Endothelial cell of umbilical vein (primary cell): ENCODE results near the gene TCIRG1.

ENCODE experiments used
- CTCF ChIP-seq, 2 donors: IDR thresholded peaks; 1 replicate in 1 of 2; 2 replicates in 1 of 2; pipeline ENCODE4 v1.5.1; 2011; ENCODE audit warnings: low read length in 2 of 2, mild to moderate bottlenecking in 2 of 2, moderate library complexity in 2 of 2, control low read depth in 1 of 2, inconsistent platforms in 1 of 2, low read depth in 1 of 2; ENCODE audit not compliant: insufficient read depth in 1 of 2; ENCODE audit errors: extremely low read depth in 1 of 2
- EZH2 ChIP-seq: IDR thresholded peaks from 2 replicates; pipeline ENCODE4 v1.6.1; 2012; ENCODE audit warnings: borderline replicate concordance, low read depth, mild to moderate bottlenecking, moderate library complexity, low read length, inconsistent platforms; ENCODE audit not compliant: severe bottlenecking
- MAX ChIP-seq: IDR thresholded peaks from 2 replicates; pipeline ENCODE4 v1.6.1; 2011; ENCODE audit not compliant: insufficient read depth, insufficient read length
- MYC ChIP-seq: IDR thresholded peaks from one replicate; pipeline ENCODE4 v1.6.1; 2011; ENCODE audit warnings: mild to moderate bottlenecking, low read depth, low read length
- POLR2A ChIP-seq: IDR thresholded peaks from 2 replicates; pipeline ENCODE4 v1.6.1; 2012; ENCODE audit warnings: low read depth, mild to moderate bottlenecking, control low read depth, low read length
- POLR2AphosphoS5 ChIP-seq: IDR thresholded peaks from 2 replicates; pipeline ENCODE4 v1.6.1; 2012; ENCODE audit warnings: low read depth, mild to moderate bottlenecking, control low read depth, low read length, moderate library complexity; ENCODE audit not compliant: insufficient read depth

GRCh38 chr11:68083517-68083916, 44.7 kb downstream of the TCIRG1 start:
- TF ChIP-seq MAX = no peak
- no peak for TF ChIP-seq CTCF (IDR thresholded peaks at IDR 0.05; ENCODE audit: extremely low read depth in 1 of 2, insufficient read depth in 1 of 2, low read depth in 1 of 2, low read length in 2 of 2)
- TF ChIP-seq POLR2A = no peak
- no peak for TF ChIP-seq EZH2
- no peak for TF ChIP-seq POLR2AphosphoS5
- TF ChIP-seq MYC = no peak
